Stimulated activated CD4-positive, alpha-beta T cell treated with anti-CD3 and anti-CD28 coated beads, TNF-alpha, amount 100 ng/mL, for 1 hour (primary cell): Measurements from ENCODE around the gene WBP1L.

Source experiments
- DNase-seq, 3 donors: peaks; one replicate each; pipeline ENCODE4 v3.0.0-alpha.2; 2020; ENCODE audit warnings: low read depth in 3 of 3, low spot score in 1 of 3

The WBP1L gene

GRCh38 chr10:102777711-102778453 lies 34.1 kb downstream of the WBP1L start:
- DNase-seq: no peak

- DNase-seq: no peak
Measured at GRCh38 chr10:102778781-102779180, 35.0 kb downstream of the WBP1L start.

- no peak for DNase-seq
Measured at GRCh38 chr10:102779680-102780526, 36.2 kb downstream of the WBP1L start.

- no peak for DNase-seq
Measured at GRCh38 chr10:102780527-102780808, 36.7 kb downstream of the WBP1L start.

DNA sequence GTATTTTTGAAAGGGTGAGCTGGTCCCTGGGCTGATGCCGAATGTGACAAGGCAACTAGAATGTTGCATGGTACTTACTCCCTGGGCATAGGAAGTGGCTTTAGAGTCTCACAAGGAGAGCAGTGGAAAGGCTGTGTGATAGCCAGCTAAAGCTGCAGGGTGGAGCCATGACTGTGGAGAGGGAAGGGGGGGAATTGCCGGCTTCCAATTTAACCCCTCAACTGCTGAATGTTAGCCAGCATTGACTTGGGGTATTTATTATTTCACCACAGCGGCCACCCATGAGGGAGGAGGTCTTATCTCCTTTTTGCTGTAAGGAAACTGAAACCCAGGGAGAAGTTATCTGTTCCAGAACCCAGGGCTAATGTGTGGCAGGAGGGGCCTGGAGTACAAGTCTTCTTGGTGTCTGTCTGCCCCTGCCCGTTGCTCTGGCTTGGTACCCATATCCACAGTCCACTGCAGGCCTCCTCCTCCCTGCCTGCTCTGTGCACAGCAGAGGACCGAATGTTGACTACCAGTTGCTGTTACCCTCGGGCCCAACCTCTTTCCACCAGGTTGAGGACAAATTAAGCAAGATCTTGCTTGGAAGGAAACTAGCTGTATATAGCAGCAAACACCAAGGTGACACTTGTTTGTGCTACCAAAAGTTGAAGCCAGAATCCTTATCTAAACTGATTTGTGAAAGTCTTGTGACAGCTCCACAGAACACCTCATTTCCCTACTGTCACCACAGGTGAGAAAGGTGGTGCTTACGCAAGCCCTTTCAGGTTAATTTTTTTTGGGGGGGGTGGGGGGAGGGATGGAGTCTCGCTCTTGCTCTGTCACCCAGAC lies 37.6 kb downstream of the WBP1L start:
- no peak for DNase-seq

DNA sequence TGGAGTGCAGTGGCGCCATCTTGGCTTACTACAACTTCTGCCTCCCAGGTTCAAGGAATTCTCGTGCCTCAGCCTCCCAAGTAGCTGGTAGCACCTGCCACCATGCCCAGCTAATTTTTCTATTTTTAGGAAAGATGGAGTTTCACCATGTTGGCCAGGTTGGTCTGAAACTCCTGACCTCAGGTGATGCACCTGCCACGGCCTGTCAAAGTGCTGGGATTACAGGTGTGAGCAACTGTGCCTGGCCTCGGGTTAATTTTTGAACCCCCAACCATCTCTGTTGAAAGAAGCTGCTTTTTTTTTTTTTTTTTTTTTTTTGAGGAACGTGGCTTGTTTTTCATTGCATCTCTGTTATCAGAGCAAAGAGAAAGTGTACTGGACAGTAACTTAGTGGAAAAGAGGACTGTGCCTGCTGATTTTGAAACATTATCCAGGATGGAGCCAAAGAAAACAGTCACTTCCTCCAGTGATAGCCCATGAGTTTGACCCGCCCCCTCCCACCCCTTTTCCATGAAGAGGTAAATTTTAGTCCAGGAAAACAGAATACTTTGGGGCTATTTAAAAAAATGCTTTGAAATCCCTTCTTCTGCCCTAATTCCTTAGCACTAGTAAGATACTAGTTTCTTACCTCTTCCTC lies 38.3 kb downstream of the WBP1L start:
- no peak for DNase-seq

DNA sequence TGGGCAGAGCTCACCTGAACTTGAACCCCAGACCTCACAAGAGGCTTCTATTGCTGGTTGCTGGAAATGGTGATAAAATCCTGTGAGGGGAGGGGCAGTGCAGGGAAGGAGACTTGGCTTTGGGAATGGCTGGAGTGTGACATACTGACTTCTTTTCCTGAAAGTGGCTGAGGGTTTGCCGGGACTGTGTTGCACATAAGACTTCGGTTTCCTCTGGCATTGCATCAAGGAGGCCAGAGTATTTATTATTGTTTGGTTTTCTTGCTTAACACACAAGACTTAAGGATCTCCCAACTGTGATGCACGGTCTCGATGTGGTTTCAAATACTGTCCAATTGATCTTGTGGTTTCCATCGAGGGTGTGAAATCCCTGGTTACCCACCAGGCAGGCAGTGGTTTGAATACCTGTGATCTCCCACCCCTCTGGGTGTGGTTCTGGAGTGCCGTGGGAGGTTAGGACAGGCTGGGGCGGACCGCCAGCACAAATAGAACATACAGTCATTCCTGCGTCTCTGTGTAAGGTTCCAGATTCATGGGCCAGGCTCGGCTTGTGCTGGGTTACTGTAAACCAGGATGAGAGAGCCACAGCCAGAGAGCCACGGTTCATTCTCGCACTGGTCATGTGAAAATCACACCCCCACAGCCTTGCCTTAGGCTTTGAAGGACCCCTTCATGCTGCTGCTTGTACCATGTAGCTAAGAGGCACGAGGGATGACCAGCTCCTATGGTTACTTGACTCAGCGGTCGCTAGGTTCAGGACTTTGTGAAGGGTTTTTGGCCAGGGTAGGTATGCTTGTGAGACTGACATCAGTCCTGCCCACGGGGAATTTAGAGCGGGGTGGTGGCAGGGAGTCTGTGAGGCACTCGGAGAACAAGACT lies 39.2 kb downstream of the WBP1L start:
- DNase-seq: no peak

DNA sequence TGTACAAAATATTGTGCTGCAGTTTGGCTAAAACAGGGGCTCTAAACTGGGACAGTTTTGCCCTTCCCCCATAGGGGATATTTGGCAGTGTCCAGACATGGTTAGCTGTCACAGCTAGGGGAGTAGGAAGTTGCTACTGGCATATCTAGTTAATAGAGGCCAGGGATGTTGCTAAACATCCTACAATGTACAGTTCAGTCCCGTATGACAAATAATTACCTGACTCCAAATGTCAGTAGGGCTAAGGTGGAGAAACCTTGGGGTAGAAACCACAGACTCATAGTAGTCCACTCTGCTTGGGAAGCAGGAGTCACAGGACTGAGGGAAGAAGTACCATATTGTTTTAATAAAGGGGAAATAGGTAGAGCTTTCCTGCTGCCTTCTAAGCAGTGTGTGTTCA lies 39.8 kb downstream of the WBP1L start:
- no peak for DNase-seq

DNA sequence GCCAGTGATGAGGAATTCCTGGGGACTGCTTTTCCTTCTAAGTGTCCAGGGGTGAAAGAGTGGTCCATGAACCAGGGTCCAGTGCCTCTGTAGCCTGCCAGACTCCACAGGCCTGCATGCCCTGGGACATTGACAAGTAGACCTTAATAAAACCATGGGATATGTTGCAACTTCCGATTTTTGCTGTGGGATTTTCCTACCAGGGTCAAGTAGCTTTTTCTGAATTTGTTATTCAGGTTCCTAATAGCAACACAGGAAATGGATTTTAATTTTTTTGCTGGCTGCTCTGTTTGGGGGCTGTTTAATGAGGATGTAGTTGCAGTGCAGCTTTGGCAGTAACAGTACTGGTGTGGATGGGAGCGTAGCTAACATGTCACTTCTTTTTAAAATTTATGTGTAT lies 42.1 kb downstream of the WBP1L start:
- no peak for DNase-seq

DNA sequence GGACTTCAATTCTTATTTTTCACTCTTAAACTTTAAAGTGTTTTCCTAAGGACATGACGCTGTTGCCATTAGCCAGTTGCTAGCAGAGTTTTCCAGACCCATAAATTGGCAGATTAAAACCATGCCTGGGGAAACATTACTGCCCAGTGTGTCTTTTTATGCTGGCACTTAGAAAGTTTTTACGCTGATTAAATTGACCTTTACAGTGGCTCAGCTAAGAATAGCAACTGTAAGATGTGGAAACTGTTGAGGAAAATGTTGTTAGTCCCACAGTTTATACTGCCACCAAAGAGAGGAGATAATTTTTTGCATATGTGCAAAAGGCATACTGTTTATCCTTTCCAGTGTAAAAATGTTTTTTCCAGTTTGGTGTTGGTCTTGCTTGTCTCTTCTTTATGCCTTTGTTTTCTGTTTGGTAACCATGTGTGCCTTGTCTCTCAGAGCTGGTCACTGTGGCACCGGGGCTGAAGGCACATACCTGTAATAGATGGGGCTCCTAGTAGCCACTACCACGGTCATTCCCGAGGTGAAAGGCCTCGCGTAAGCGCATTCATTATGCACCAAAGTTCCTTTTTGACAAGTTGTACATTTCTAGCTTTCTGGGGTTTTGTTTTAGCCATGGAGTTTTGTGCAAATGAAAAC lies 48.1 kb downstream of the WBP1L start:
- DNase-seq: no peak

GRCh38 chr10:102795453-102796406 lies 52.0 kb downstream of the WBP1L start:
- DNase-seq: no peak

- DNase-seq: peak in 2 of 3 donors; percentile 12 to 16
Measured at GRCh38 chr10:102796407-102797176, 52.8 kb downstream of the WBP1L start.

DNA sequence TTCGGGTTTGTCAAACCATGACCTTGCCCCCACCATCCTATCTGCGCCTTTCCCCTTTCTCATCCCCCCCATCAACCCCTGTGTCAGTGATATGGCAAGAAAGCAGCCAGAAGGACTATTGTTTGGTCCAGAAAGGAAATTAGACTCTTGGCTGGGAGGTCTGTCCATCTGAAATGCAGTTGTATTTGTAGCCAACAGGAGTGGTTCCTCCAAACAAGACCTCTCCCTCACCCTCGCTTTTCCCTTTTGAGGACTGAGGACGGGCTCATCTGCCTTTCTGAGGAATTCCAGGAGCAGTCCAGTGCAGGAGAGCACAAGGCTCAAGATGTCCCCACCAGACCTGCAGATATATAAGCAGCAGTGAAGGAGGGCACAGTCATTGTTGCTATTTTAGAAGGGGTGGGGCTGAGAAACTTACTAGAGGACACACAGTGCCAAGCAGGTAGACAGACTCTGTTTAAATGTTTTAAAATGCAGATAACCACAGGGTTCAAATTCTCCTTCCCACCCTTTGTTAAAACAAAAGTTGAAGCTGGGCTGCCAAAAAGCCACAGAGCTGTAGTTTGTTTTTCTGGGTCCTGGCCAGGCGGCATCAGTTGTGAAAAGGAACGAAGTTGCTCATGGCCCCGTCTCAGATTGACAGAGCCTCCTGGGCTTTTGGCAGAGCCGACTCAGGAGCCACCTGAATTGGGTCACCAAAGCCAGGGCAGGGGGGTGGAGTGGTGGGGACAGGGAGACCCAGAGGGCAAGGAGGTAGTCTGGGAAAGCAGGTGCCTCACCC lies 56.1 kb downstream of the WBP1L start:
- no peak for DNase-seq

- no peak for DNase-seq
Measured at GRCh38 chr10:102800611-102801335, 57.0 kb downstream of the WBP1L start.

- no peak for DNase-seq
Measured at GRCh38 chr10:102801496-102801895, 57.7 kb downstream of the WBP1L start.

DNA sequence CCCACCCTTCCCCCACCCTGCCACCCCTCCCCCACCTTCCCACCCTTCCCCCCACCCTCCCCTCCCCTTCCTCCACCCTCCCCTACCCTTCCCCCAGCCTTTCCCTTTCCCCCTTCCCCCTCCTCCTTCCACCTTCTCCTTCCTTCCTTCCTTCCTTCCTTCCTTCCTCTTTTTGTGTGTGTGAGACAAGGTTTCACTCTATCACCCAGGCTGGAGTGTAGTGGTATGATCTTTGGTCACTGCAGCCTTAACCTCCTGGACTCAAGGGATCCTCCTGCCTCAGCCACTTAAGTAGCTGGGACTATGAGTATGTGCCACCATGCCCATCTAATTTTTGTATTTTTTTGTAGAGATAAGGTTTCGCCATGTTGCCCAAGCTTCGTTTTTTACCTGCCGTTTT lies 58.2 kb downstream of the WBP1L start:
- no peak for DNase-seq
